Measurements from ENCODE around the gene TSC22D1. TPM values are rescaled to one million over a fixed set of nuclear protein-coding genes. Genes with fewer than 3 reads are reported as not detected.

TSC22D1 gene
- total RNA-seq, 2 experiments from 2014 or later: 14.6 to 27.7 TPM

- POLR2A ChIA-PET: interaction anchor here (0.6 to 1.2 kb wide), 2 partner anchors 18 to 554 kb away, joined by 3 to 6 read pairs; no protein-coding TSS in a partner anchor
- Histone ChIP-seq H3K9me3 (ENCODE audit: low read length) (no peaks in the 10 kb centered on the region), H3K4me1 (ENCODE audit: insufficient read depth, low read length, poor library complexity, severe bottlenecking) (no peaks in the 10 kb centered on the region), H3K36me3 (ENCODE audit: insufficient read depth, low read length) (no peaks in the 10 kb centered on the region), H3K79me2 (ENCODE audit: insufficient read depth, low read depth, low read length) (no peaks in the 10 kb centered on the region), H3K27ac (ENCODE audit: low read depth, low read length, poor library complexity, severe bottlenecking) (no peak overlapping the region), H3K4me3 (ENCODE audit: low read depth, low read length, poor library complexity, severe bottlenecking) (no peak overlapping the region), H4K20me1 (ENCODE audit: insufficient read depth, low read length) (no peaks in the 10 kb centered on the region), H3K9me2 (ENCODE audit: insufficient read depth, low read length) (0 out of 2 replicates have a peak, but pooled peaks cover 2% of the 10 kb centered on the region), H2AFZ (ENCODE audit: low read length) (no peak overlapping the region), H3K4me2 (ENCODE audit: low read length) (no peak overlapping the region)
- DNase-seq (ENCODE audit: low spot score): no peak
- CTCF ChIA-PET (ENCODE audit: unreplicated experiment): no interaction called here
- TF ChIP-seq CTCF (conservative IDR thresholded peaks at IDR 0.05; ENCODE audit: low read length) (no peak), EZH2phosphoT487 (IDR thresholded peaks at IDR 0.05; ENCODE audit: borderline replicate concordance, low read depth, low read length) (no peak)
- no TSS peak for BruUV-seq (replicated peaks)
- intact Hi-C loops (cut with micrococcal nuclease; ENCODE audit: unreplicated experiment): no loop called here
Measured at GRCh38 chr13:44542361-44542760, 33.8 kb downstream of the TSC22D1 start.

GRCh38 chr13:44541601-44542000 is 34.5 kb downstream of the TSC22D1 start:
- Histone ChIP-seq H3K9me3 (ENCODE audit: low read length) (no peaks in the 10 kb centered on the region), H4K20me1 (ENCODE audit: insufficient read depth, low read length) (no peaks in the 10 kb centered on the region), H3K4me3 (ENCODE audit: low read depth, low read length, poor library complexity, severe bottlenecking) (no peak overlapping the region), H3K9me2 (ENCODE audit: insufficient read depth, low read length) (0 out of 2 replicates have a peak, but pooled peaks cover 2% of the 10 kb centered on the region), H2AFZ (ENCODE audit: low read length) (no peak overlapping the region), H3K27ac (ENCODE audit: low read depth, low read length, poor library complexity, severe bottlenecking) (no peak overlapping the region), H3K36me3 (ENCODE audit: insufficient read depth, low read length) (no peaks in the 10 kb centered on the region), H3K4me2 (ENCODE audit: low read length) (no peak overlapping the region), H3K79me2 (ENCODE audit: insufficient read depth, low read depth, low read length) (no peaks in the 10 kb centered on the region), H3K4me1 (ENCODE audit: insufficient read depth, low read length, poor library complexity, severe bottlenecking) (no peaks in the 10 kb centered on the region)
- POLR2A ChIA-PET: interaction anchor here (0.9 to 1.2 kb wide), 5 partner anchors 9 to 30 kb away, joined by 3 to 6 read pairs (median 4); no protein-coding TSS in a partner anchor
- DNase-seq (ENCODE audit: low spot score): no peak
- CTCF ChIA-PET (ENCODE audit: unreplicated experiment): no interaction called here
- no peak for TF ChIP-seq EZH2phosphoT487 (IDR thresholded peaks at IDR 0.05; ENCODE audit: borderline replicate concordance, low read depth, low read length)
- TF ChIP-seq CTCF (conservative IDR thresholded peaks at IDR 0.05; ENCODE audit: low read length): no peak
- intact Hi-C loops (cut with micrococcal nuclease; ENCODE audit: unreplicated experiment): no loop called here
- no TSS peak for BruUV-seq (replicated peaks)

GRCh38 chr13:44540761-44541434 is 35.2 kb downstream of the TSC22D1 start:
- no peak overlapping the region for H3K4me3 ChIP-seq (ENCODE audit: low read depth, low read length, poor library complexity, severe bottlenecking)
- 0 out of 2 replicates have a peak, but pooled peaks cover 2% of the 10 kb centered on the region for H3K9me2 ChIP-seq (ENCODE audit: insufficient read depth, low read length)
- no peak overlapping the region for H2AFZ ChIP-seq (ENCODE audit: low read length)
- intact Hi-C loops (cut with micrococcal nuclease; ENCODE audit: unreplicated experiment): no loop called here
- no peaks in the 10 kb centered on the region for H4K20me1 ChIP-seq (ENCODE audit: insufficient read depth, low read length)
- no peaks in the 10 kb centered on the region for H3K36me3 ChIP-seq (ENCODE audit: insufficient read depth, low read length)
- ChIA-PET POLR2A (interaction anchor here (0.9 to 1.2 kb wide), 7 partner anchors 8 to 29 kb away, joined by 3 to 6 read pairs (median 4); no protein-coding TSS in a partner anchor), CTCF (ENCODE audit: unreplicated experiment) (no interaction called here)
- no peak overlapping the region for H3K27ac ChIP-seq (ENCODE audit: low read depth, low read length, poor library complexity, severe bottlenecking)
- no peaks in the 10 kb centered on the region for H3K4me1 ChIP-seq (ENCODE audit: insufficient read depth, low read length, poor library complexity, severe bottlenecking)
- H3K9me3 ChIP-seq (ENCODE audit: low read length): no peaks in the 10 kb centered on the region
- no peak for DNase-seq (ENCODE audit: low spot score)
- H3K79me2 ChIP-seq (ENCODE audit: insufficient read depth, low read depth, low read length): no peaks in the 10 kb centered on the region
- no peak for TF ChIP-seq EZH2phosphoT487 (IDR thresholded peaks at IDR 0.05; ENCODE audit: borderline replicate concordance, low read depth, low read length)
- TF ChIP-seq CTCF (conservative IDR thresholded peaks at IDR 0.05; ENCODE audit: low read length): no peak
- H3K4me2 ChIP-seq (ENCODE audit: low read length): no peak overlapping the region
- BruUV-seq (replicated peaks): no TSS peak
